HG03097 (cell line): ENCODE results near the gene SLC23A2.
"Not testable (repeated sequence)": the region's sequence is repeated elsewhere in the genome, so short reads cannot be mapped to it uniquely, and the experiment has no call there.

ENCODE experiments used
- ATAC-seq: cut with Tn5 transposase; IDR thresholded peaks from one replicate; pipeline ENCODE4 v1.9.1; 2021; ENCODE audit not compliant: unreplicated experiment, low FRiP score

The SLC23A2 gene

DNA sequence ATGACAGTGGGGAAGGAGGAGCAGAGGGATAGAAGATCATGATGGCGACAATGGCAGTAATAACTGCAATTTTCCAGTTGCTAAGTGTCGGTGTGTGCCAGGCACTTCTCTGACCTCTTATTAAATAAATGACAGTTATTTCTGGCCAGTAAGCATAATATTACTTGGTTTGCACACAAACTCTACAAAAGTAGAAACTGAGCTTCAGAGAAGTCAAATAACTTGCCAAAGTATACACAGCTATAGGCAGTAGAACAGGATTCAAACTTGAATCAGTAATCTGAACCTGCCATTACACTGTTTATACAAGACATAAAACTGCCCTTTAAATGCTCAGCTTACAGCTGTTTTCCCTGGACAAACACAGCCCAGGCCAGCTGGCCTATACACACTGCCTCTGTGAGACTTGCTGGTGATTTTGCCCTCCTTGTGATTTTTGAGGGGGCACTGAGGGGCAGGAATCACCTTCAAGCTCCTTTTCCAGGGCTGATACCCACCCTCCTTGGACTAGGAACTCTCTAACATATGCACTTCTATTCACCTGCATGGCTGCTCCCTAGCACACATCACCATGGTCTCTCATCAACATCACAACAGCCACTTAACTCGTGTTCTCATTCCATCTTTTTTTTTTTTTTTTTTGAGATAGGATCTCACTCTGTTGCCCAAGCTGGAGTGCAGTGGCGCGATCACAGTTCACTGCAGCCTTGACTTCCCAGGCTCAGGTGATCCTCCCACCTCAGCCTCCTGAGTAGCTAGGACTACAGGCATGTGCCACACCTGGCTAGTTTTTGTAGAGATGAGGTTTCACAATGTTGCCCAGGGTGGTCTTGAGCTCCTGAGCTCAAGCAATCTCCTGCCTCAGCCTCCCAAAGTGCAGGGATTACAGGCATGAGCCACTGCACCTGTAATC, 63.6 kb downstream of the SLC23A2 start:
- ATAC-seq = no peak

DNA sequence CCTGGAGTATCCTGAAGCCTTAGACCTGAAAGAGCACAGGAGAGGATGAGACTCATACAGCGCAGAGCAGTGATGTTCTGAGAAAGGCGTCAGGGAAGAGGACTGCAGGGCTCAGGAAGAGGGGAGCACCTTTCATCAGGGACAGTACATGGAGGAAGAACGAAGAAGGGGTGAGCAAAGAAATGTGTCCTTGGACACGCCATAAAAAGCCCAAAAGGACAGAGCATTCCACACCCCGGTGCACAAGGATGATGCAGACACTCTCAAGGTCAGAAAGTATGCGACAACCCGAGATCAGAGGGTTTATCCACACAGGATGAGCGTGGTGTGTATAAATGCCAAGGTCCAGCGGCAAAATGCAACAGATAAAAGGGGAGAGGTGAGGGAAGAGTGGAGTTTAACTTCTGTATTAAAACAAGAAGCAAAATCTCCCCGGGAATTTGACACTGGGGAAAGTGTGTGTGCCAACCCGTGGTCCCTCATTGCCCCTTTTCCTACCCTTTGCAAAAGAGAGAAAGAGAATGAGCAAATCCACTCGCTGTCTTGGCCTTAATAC, 64.4 kb downstream of the SLC23A2 start:
- ATAC-seq = no peak

DNA sequence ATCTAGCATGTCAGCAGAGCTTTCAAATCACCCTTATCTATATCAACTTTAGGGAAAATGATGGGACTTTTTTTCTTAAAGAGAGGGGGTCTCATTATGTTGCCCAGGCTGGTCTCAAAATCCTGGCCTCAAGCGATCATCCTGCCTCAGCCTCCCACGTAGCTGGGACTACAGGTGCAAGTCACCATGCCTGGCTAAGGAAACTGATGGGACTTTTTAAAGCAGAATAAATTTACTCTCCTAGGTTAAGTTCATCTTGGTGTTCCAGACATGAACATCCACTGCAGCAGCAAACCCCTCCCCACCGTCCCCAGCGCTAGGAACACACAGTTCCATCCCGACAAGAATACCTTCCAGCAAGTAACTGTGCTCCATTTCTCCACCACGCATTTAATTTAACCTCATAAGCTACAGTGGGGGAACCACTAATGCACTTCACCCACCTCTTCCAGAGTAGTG, 64.9 kb downstream of the SLC23A2 start:
- ATAC-seq = no peak

DNA sequence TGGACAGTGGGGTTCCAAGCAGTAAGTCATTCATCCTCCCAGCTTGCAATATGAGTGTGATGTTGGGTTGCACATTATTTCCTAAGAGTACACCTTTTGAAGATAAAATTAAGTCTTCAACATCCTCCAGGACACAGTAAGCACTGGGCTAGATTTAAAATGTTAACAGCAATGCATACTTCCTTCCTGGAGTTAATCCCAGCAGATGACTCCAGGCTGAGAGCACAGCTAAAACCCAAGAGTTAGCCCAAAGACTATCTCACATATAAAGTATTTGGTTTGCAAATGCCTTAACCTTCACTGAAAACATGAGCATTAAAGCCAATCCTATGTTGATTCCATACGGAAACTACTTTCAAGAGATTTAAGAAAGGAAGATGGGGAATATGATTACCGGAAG, 69.2 kb downstream of the SLC23A2 start:
- no peak for ATAC-seq

DNA sequence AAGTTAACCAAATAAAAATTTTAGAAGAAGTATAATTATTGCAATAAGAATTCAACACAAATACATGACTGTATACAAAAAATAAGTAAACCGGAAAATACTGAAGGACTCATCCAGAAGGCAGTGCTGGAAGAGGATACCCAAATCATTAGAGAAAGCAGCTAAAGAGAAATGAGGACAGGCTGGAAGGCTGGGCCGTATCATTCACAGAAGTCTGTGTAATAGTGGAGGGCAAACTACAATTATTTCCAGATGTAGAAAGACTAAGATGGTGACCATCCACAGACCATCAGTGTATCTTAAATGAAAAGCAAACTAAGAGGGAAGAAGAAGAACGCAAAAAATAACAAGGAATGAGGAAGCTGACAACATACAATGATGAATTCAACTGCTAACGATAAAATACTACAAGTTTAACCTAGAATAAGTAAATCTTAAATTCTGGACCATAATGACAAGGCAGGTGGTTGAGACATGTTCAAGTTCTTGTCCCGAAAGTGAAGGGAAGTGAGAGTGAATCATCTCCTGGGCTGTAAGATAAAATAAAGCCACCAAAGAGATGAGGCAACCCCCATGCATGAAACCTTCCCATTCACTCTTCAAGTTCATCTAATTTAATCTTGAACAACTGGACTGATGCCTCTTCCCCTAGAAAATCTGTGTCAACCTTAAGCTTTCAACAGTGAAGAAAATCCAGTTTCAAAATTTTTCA, 71.5 kb downstream of the SLC23A2 start:
- ATAC-seq = no peak

DNA sequence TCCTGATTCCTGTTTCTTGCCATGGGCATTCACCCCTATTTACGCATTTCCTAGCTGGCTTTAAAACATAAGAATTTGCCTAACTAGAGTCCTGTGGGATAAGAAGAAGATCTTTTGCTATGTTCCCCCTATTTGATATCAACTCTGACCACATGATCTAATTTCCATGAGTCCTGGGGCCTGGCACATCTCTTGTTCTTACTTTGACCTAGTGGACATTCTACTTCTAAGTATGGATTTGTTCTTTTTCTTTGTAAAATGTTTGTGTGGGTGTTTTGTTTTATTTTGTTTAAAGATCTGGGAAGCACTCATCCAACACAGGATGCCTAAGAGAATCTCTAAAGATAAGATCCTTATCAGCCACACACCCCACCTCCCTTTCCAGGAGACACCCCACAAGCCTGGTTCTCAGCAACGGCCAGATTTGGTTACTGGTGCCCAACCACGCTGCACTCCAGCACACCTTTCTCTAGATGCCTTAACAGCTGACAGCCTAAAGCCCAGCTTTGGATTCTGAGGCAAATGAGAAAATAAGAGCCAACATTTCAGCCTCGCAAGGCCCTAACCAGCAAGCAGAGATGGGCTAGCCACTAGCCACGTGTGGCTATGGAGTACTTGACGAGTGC, 74.7 kb downstream of the SLC23A2 start:
- ATAC-seq = no peak

DNA sequence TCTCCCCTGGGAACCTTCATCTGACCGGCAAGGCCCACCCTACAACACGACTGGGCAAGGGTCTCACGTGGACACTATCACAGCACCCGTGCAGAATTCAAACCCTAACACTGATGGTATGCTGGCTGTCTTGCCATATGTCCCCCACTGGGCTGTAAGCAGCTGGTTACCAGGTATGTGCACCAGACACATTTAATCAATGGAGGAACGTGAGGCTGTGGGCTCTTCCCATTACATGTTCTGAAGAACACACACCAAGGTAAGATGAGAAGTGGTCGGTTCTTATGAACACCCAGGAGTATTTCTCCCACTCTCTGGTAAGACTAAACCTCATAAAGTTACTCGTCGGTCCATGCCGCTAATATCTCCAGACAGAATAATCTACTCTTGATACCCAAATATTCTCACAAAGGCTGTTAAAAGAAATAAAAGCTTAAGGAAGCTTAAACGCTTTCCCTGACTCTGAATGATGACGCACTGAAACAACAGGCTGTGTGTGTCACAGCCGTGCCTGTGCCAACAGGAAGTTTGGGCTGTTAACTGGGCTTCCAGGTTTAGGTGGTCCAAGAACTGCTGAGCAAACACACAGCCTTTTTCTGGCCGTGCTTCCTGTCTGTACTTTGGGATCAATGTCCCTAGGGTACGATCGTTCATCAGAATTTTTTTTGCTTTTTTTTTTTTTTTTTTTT, 75.3 kb downstream of the SLC23A2 start:
- no peak for ATAC-seq

DNA sequence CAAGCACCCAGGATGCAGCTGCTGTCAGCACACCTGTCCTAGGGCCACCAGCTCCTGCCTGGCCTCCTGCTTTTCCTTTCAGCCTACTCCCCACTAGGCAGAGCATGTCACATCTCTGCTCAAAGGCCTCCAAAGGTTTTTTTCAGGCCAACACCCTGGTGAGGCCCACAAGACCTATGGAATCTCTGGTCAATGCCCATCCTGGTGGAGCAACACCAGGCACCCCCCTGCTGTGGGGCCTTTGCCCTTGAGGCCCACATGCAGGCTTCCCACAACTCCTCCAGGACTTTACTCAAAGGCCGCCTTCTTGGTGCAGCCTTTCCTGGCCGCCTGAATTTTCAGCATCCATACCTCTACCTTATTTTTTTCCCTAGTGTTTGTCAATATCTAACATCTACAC, 76.9 kb downstream of the SLC23A2 start:
- ATAC-seq = no peak

DNA sequence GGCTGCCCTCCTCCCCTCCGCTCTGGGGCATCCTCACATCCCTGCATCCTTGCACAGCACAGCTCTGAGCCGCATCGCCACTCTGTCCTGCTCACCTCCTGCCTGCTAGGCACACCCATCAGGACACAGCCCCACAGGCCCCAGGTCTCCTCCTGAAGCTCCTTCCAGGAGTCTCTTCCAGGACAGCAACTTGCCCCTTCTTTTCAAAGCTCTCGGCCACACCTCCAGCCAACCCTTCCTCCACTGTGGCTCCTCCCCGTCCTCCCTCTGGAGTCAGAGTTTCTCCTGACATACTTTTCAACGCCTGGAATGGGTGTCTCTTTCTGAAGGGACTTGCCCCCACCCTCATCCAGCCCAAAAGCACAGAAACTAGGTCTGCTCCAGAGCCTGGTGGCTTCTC, 77.3 kb downstream of the SLC23A2 start:
- no peak for ATAC-seq

DNA sequence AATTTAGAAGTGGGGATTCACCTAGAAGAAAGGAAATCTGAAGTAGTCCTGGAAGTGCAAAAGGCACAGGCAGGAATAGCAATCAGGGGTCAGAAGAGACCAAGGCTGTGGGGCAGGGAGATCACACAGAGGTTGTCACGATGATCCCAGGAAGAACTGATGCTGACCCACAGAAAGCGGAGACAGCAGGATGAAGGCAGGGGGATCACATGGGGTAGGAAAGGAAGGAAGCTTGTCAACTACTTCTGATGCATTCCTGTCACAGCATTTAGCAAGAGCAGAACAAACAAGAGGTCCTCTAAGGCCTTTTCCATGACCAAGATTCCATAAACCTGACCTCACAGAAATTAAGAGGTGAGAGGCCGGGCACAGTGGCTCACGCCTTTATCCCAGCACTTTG, 79.1 kb downstream of the SLC23A2 start:
- ATAC-seq = no peak

DNA sequence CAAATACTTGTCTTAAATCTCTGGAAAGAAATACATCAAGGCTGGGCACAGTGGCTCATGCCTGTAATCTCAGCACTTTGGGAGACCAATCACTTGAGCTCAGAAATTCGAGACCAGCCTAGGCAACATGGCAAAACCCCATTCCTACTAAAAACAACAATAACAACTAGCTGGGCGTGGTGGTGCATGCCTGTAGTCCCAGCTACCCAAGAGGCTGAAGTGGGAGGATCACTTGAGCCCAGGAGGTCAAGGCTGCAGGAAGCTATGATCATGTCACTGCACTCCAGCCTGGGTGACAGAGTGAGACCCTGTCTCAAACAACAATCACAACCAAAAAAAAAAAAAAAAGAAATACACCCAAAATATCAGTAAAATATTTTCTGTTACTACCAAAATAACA, 80.0 kb downstream of the SLC23A2 start:
- not testable (repeated sequence) for ATAC-seq

DNA sequence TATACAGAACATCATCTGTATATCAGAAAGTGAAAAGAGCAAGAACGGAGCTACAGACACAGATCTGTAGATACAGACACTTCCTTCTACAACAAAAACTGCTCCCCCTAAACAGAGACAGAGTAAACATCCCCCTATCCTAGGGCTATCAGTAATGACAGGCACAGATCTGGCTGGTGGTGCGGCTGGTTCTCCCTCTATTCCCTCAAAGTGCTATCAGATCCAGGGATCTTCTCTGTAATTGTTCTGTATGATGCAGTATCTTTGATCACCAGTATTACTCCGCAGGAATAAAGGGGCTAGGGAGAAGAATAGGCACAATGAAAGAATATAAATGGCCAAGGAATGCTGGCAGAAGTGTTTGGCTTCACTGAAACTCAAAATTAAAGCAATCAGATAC, 80.7 kb downstream of the SLC23A2 start:
- no peak for ATAC-seq

DNA sequence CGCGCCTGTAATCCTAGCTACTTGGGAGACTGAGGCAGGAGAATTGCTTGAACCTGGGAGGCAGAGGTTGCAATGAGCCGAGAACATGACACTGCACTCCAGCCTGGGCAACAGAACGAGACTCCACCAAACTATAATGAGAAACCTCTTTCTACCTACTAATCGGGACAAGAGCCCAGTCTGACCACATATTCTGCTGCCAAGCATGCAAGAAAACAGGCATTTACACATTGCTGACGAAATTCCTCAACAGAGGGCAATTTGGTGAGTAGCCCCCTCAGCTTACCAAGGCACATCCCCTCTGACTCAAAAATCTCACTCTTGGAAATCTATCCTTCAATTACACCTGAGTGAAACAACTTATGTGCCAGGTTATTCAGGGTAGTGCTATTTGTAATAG, 81.2 kb downstream of the SLC23A2 start:
- no peak for ATAC-seq

DNA sequence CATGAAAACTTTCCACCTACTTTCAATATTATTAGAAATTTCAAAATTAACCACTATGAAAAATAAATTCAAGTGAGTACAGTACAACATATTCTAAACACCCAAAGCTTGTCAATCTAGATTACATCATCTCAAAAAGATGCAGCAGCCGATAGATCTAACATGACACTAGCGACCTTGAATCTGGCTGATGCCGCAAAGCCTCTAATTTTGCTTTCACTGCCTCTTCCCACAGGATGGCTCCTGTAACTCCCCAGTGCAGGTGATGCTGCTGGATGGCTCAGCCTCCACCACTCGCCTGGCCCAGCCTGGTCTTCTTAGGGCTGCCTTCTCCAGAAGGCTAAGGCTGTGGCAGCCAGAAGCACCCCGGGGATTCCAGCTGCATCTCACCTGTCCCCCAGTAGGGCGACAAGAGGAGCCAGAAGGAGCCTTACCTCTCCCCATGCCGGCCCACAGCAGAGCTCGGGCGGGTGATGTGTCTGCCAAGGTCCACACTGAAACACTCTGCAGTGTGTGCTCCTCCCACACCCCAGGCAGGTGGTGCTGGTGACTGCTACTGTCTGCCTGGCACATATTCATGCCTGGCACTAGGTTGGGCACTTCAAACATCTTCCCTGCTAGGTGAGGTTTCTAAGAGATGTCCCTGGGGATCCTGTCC, 82.1 kb downstream of the SLC23A2 start:
- ATAC-seq = no peak

DNA sequence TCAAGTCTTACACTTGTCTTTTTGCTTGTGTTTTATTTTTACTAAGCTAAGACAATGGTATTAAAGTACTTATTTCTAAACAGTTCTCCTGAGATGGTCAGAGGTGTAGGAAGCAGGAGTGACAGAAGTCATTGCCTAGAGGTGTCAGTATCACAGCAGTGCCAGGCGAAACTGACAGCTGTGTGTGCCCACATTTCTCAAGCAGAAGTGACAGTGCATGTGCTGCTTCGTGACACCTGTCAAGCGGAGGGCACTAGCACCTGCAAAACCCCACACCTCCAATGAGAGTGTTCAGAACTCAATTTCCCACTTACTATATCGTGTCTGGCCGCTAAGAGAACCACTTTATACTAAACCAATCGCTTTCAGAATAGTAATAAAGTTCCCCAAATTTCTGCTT, 82.8 kb downstream of the SLC23A2 start:
- ATAC-seq = no peak

DNA sequence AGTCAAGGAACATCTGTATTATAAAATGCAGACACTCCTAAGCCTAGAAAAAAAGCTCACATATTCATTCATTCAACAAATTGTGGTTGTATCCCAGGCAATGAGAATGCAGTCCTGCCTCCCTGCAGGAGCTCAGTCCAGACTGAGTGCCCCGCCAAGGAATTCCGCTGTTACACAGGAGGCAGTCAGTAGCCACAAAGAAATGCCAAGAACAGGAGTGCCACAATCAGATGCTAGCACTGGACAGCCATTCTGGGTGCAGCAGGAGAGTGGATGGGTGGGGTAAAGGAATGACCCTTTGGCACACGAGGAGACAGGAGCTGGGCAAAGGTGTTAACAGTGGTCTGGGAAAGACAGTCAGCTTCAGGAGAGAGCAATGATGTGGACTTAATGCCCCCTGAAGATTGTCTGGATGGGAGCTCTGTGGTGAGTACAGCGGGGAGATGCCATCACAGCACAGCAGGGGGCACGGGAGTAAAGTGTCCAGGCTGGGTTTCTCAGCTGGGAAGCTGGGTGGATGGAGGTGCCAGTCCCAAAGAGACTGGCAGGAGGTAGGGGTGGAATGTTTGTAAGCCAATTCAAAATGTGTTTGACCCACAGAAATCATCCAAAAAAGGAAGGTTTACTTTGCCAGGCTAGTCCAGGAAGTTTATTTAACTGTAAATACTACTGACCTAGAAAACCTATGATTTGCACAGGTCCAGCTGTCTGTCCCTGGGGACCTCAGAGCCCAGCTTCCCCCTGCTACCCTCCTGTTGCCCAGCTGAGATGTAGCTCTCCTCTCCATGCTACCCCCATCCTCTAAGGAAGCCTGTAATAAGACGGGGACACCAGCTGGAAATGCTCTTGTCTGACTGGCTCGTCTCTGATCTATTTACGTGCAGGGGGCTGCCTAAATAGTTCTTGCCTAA, 84.1 kb downstream of the SLC23A2 start:
- no peak for ATAC-seq

DNA sequence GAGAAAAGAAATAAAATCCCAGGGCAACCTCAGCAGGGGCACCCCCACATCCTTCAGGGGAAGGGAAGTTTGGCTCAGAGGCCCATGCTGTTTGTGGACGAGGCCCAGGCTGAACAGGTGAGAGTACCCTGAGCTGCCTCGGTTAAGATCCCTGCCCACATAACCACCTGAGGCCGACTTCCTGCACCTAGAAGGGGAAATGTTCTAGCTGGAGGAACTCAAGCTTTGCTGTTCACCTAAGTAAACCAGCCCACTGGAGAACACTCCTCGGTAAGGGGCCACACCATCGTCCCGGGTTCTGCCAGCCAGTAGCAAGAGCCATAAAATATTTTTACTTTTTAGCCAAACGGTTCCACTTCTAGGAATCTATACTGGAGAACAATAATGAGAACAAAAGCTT, 88.2 kb downstream of the SLC23A2 start:
- no peak for ATAC-seq

DNA sequence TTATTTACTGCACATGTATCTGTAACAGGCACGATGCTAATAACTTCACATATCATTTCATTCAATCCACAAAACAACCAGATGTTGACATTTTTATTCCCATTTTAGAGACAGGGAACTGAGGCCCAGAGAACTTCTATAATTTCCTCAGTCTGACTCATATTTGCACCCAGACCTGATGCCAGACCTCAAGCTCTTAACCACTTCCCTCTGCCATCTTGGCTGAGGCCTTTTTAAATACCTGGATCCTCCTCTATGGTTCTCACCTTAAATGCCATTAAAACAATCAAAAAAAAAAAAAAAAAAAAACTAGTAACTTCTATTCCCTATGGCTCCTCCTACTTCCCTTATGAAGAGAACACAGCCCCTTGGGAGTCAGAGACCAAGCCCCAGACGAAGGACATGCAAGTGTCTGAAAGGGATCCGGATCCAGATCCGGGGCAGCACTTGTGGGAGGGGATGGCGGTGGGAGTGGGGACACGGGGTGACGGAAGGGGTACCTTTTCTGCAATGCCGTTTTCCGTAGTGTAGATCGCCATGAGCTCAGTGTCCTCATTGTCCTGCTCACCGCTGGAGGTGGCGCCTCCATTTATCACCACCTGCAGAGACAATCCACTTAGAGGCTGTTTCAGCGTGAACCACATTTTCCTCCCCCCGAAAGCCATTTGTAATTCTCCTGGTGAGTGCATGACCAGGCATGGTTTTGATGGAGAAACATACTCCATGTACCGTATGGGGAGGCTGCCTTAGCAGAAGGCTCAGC, 88.7 kb downstream of the SLC23A2 start:
- no peak for ATAC-seq
